K562 (cell line): Measurements from ENCODE around the gene ITPR2. TPM values are rescaled to one million over a fixed set of nuclear protein-coding genes. Genes with fewer than 3 reads are reported as not detected.

Experiments
- ATAC-seq: fragments of 200-7000 bp; cut with Tn5 transposase; 3 replicates; pipeline ENCODE4 v1.9.1; 2020; ENCODE audit warnings: moderate library complexity
- BruUV-seq: library from RNA; stranded (reverse); fragments of 400-500 nt; replicated peaks from 2 replicates; lab custom pipeline; 2021; lab: Mats Ljungman, UMichigan
- CTCF ChIA-PET: fragments of 300-600 bp; formaldehyde crosslinking; extraction: SDS; loops from one replicate; lab custom pipeline; 2021; ENCODE audit warnings: low intra/inter-chr PET ratio; lab: Yijun Ruan, JAX
- POLR2A ChIA-PET: fragments of 300-600, 350-650 bp; sonication (Branson Sonifier 250); formaldehyde crosslinking; extraction: SDS; loops from one replicate; lab custom pipeline; 2021; ENCODE audit warnings: antibody characterized with exemption, inconsistent platforms; lab: Yijun Ruan, JAX
- DNase-seq, 4 experiments: peaks; one replicate each; pipeline versions ENCODE4 v3.0.0 to v3.0.0-alpha.2; 2011 to 2018; ENCODE audit warnings: low spot score in 3 of 4, mixed read lengths in 3 of 4; ENCODE audit errors: extremely low read depth in 1 of 4
- FAIRE-seq: peaks from 2 replicates; lab custom pipeline; 2011; peaks lifted over from hg19 to GRCh38; lab: Jason Lieb, UNC
- H2AFZ ChIP-seq: 2 replicates; pipeline ENCODE4 v1.6.0; 2011; ENCODE audit warnings: low read depth, low read length, control low read depth, inconsistent platforms
- H3K27ac ChIP-seq: fragments of 200-600 bp; 3 replicates; pipeline ENCODE4 v1.8.0; 2011; ENCODE audit warnings: low read depth, mild to moderate bottlenecking, control low read depth, inconsistent platforms, low read length, moderate library complexity, mixed read lengths; ENCODE audit errors: extremely low read depth
- H3K27me3 ChIP-seq, 2 experiments: fragments of 300-600 bp in 1 of 2; 2 replicates in 1 of 2; 3 replicates in 1 of 2; pipeline versions ENCODE4 v1.6.0 to v1.8.0; 2011; ENCODE audit warnings: inconsistent platforms in 2 of 2, low read length in 2 of 2, mild to moderate bottlenecking in 1 of 2, mixed read lengths in 1 of 2, moderate library complexity in 1 of 2; ENCODE audit not compliant: control insufficient read depth in 2 of 2, insufficient read depth in 2 of 2
- H3K36me3 ChIP-seq: fragments of 300-600 bp; 3 replicates; pipeline ENCODE4 v1.8.0; 2011; ENCODE audit warnings: mild to moderate bottlenecking, low read length, inconsistent platforms; ENCODE audit not compliant: control insufficient read depth, insufficient read depth
- H3K4me1 ChIP-seq, 2 experiments: fragments of 200-600 bp in 1 of 2; replicated peaks in 1 of 2; 2 replicates in 1 of 2; 3 replicates in 1 of 2; pipeline versions ENCODE4 v1.5.1 to v1.8.0; 2011; ENCODE audit warnings: inconsistent platforms in 2 of 2, low read length in 2 of 2, mild to moderate bottlenecking in 1 of 2, mixed read lengths in 1 of 2, moderate library complexity in 1 of 2; ENCODE audit not compliant: control insufficient read depth in 2 of 2, insufficient read depth in 2 of 2
- H3K4me2 ChIP-seq: 2 replicates; pipeline ENCODE4 v1.6.1; 2011; ENCODE audit warnings: low read length, control low read depth, inconsistent platforms, mixed read lengths; ENCODE audit not compliant: insufficient read depth
- H3K4me3 ChIP-seq: fragments of 200-600 bp; sonication (generic), shearing (Covaris generic); 2 replicates; pipeline ENCODE4 v1.5.1; 2016; ENCODE audit warnings: control low read depth, inconsistent platforms
- H3K79me2 ChIP-seq: fragments of 200-600 bp; 3 replicates; pipeline ENCODE4 v1.8.0; 2011; ENCODE audit warnings: low read length, inconsistent platforms; ENCODE audit not compliant: control insufficient read depth, insufficient read depth
- H3K9ac ChIP-seq, 2 experiments: 2 replicates each; pipeline versions ENCODE4 v1.6.0 to v1.6.1; 2011; ENCODE audit warnings: low read depth in 2 of 2, low read length in 2 of 2, control low read depth in 1 of 2, inconsistent platforms in 1 of 2, mild to moderate bottlenecking in 1 of 2, mixed read lengths in 1 of 2; ENCODE audit not compliant: insufficient read depth in 1 of 2
- H3K9me1 ChIP-seq: one replicate; pipeline ENCODE4 v1.6.0; 2011; ENCODE audit warnings: inconsistent platforms, mild to moderate bottlenecking, low read length, moderate library complexity; ENCODE audit not compliant: control insufficient read depth, insufficient read depth
- H3K9me3 ChIP-seq: replicated peaks from 2 replicates; pipeline ENCODE4 v1.5.1; 2011; ENCODE audit warnings: low read depth, low read length, inconsistent platforms; ENCODE audit not compliant: control insufficient read depth, insufficient read depth
- H4K20me1 ChIP-seq: replicated peaks from 2 replicates; pipeline ENCODE4 v1.6.1; 2011; ENCODE audit warnings: low read length, inconsistent platforms, mixed read lengths; ENCODE audit not compliant: control insufficient read depth, insufficient read depth
- BACH1 ChIP-seq: fragments of 200-800 bp; sonication (Bioruptor generic); IDR thresholded peaks from 2 replicates; pipeline ENCODE4 v1.6.1; 2016; ENCODE audit warnings: missing genetic modification characterization, missing compliant biosample characterization
- CREB1 ChIP-seq, 2 experiments: sonication (generic) in 1 of 2; formaldehyde crosslinking in 1 of 2; IDR thresholded peaks; 2 replicates each; pipeline versions ENCODE4 v1.6.1 to v1.8.0; 2012 to 2022; ENCODE audit warnings: inconsistent platforms in 1 of 2, mild to moderate bottlenecking in 1 of 2, missing genetic modification reagents in 1 of 2, moderate library complexity in 1 of 2
- DLX4 ChIP-seq: fragments of 250-450 bp; sonication (Bioruptor Pico); IDR thresholded peaks from 2 replicates; pipeline ENCODE4 v1.6.1; 2021; ENCODE audit warnings: mild to moderate bottlenecking
- IFI16 ChIP-seq: fragments of 250-450 bp; sonication (Bioruptor Pico); IDR thresholded peaks from 2 replicates; pipeline ENCODE4 v2.1.2; 2022; ENCODE audit warnings: mild to moderate bottlenecking, inconsistent platforms
- KAT2B ChIP-seq: IDR thresholded peaks from one replicate; pipeline ENCODE4 v1.6.1; 2012; ENCODE audit warnings: low read depth, mild to moderate bottlenecking, control low read depth, inconsistent platforms, low read length, moderate library complexity
- MCM2 ChIP-seq: fragments of 450-650 bp; IDR thresholded peaks from 2 replicates; pipeline ENCODE4 v1.6.1; 2017; ENCODE audit warnings: low read depth, mild to moderate bottlenecking
- NFXL1 ChIP-seq: fragments of 450-650 bp; formaldehyde crosslinking; IDR thresholded peaks from 2 replicates; pipeline ENCODE4 v1.4.0; 2021; ENCODE audit warnings: mild to moderate bottlenecking
- NRF1 ChIP-seq, 2 experiments: fragments of 450-650 bp; IDR thresholded peaks in 1 of 2; conservative IDR thresholded peaks in 1 of 2; 2 replicates each; pipeline ENCODE4 v1.6.1; 2014; ENCODE audit warnings: mild to moderate bottlenecking in 2 of 2
- PHB2 ChIP-seq: fragments of 450-650 bp; IDR thresholded peaks from 2 replicates; pipeline ENCODE4 v1.6.1; 2017; ENCODE audit warnings: low read depth
- POU5F1 ChIP-seq: fragments of 150-350 bp; IDR thresholded peaks from 2 replicates; pipeline ENCODE4 v1.6.1; 2014; ENCODE audit warnings: borderline replicate concordance, low read length, low read depth, mild to moderate bottlenecking; ENCODE audit not compliant: partially characterized antibody
- TARDBP ChIP-seq: fragments of 450-650 bp; IDR thresholded peaks from 2 replicates; pipeline ENCODE4 v1.6.1; 2016
- ZBTB1 ChIP-seq: sonication (generic); formaldehyde crosslinking; IDR thresholded peaks from 2 replicates; pipeline ENCODE4 v1.8.1; 2023; ENCODE audit warnings: missing genetic modification reagents, low read depth, mild to moderate bottlenecking, borderline replicate concordance
- ZBTB17 ChIP-seq: fragments of 450-650 bp; formaldehyde crosslinking; IDR thresholded peaks from 2 replicates; pipeline ENCODE4 v1.4.0; 2020; ENCODE audit warnings: mild to moderate bottlenecking
- ZC3H8 ChIP-seq: fragments of 450-650 bp; IDR thresholded peaks from 2 replicates; pipeline ENCODE4 v1.6.1; 2017
- ZNF184 ChIP-seq: sonication (generic); formaldehyde crosslinking; IDR thresholded peaks from 2 replicates; pipeline ENCODE4 v1.5.0; 2020; ENCODE audit warnings: missing genetic modification reagents
- ZNF75A ChIP-seq: fragments of 450-650 bp; formaldehyde crosslinking; IDR thresholded peaks from 2 replicates; pipeline ENCODE4 v1.4.0; 2020; ENCODE audit warnings: mild to moderate bottlenecking
- WGBS: fragments of 100-300 bp; shearing (Covaris generic); methylation state at CpG from one replicate; pipeline ENCODE4 v1.1.6; 2016; ENCODE audit warnings: low coverage, mixed read lengths; ENCODE audit not compliant: insufficient coverage; ENCODE audit errors: missing lambda C conversion rate; 5-methylcytosine and 5-hydroxymethylcytosine counted together
- in situ Hi-C: fragments of 300-500 bp; cut with MboI; formaldehyde crosslinking; loops from 4 replicates; pipeline ENCODE4 v1.15.0; 2018; ENCODE audit warnings: inconsistent platforms, mixed read lengths
- intact Hi-C: fragments of 100-400 bp; cut with micrococcal nuclease; formaldehyde crosslinking; loops from 2 replicates; pipeline ENCODE4 v1.14.2; 2022
- polyA plus RNA-seq, 8 experiments: library from polyadenylated mRNA; depleted of rRNA in 4 of 8; stranded (reverse) in 5 of 8; unstranded in 3 of 8; fragments of >200 nt; fragmentation: Nextera tagmentation in 2 of 8; fragmentation: Illumina TruSeq in 1 of 8; extraction: Ambion mirVana in 2 of 8; extraction: Trizol in 1 of 8; gene quantifications; 2 replicates each; pipeline versions ENCODE4 v1.2.1 to v1.2.3, GENCODE V29; 2011 to 2014; ENCODE audit warnings: inconsistent platforms in 1 of 8, missing spikeins in 1 of 8
- total RNA-seq, 7 experiments: library from RNA; depleted of rRNA in 6 of 7; stranded (reverse); fragments of >200 nt in 6 of 7; fragmentation: Illumina TruSeq in 2 of 7; extraction: Trizol in 2 of 7; gene quantifications; 2 replicates each; pipeline versions ENCODE4 v1.2.1 to v1.2.3, GENCODE V29; 2011 to 2021; ENCODE audit warnings: low replicate concordance in 1 of 7
- TF ChIP-seq, protein P1 (sequence below): fragments of 450-650 bp; conservative IDR thresholded peaks from 2 replicates; pipeline ENCODE4 v1.6.1; 2016; ENCODE audit warnings: missing genetic modification characterization, low read depth, mild to moderate bottlenecking, missing compliant biosample characterization, moderate library complexity
- TF ChIP-seq, protein P2 (sequence below): fragments of 450-650 bp; IDR thresholded peaks from 2 replicates; pipeline ENCODE4 v1.6.1; 2016; ENCODE audit warnings: antibody characterized with exemption

Gene ITPR2
- total and polyA plus RNA-seq, 9 of the 15 experiments (the other 6 are each of a cell fraction or from before 2014, with no cell fraction given): 0.21 to 3.3 (median 0.95) TPM

DNA sequence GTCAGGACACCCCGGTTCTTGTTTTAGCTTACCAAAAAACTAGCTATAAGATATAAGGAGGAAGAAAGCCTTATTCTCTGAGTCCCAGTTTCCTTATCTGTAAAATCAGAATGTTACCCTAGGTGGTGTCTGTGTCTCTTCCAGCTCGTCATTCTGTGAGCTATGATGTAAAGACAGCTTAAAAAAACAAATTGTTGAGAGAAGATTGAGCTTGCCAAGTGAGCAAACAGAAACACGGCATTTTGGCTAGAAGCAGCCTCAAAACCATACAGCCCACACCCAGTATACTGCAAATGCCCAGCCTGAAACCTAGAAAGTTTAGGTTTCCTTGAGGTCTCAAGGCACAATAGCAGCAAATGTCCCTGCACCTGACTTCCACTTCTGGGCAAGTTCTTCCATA is 486.3 kb downstream of the ITPR2 start (continued):
- no peak for TF ChIP-seq ZBTB17
- TF ChIP-seq TARDBP: no peak
- no peak for TF ChIP-seq ZC3H8
- TF ChIP-seq, all 486 proteins: peak for 0

DNA sequence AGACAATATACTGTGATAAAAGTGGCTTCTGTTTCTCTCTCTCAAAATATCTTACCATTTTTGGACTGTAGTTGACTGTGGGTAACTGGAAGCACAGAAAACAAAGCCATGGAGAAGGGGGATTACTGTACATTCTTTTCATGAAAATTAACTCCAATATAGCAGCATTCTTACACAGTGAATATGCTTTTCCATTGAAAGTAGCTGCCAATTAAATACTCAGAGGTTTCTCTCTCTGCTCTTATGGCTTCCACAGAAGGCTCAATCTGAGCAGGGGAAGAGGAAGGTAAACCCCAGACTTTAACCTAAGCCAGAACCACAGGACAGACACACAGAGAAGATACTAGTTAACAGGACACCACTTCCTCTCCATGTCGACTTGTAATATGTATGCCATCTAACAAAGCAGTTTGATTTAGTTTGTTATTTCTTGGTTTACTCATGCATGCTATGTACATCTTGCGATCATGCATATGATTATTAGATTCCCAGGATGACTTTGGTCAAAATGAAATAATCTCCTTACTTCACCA is 487.5 kb downstream of the ITPR2 start:
- FAIRE-seq (no peak), ATAC-seq (no peak), DNase-seq (no peak)
- Histone ChIP-seq H3K4me3 (no peak overlapping the region), H3K79me2 (no peaks in the 10 kb centered on the region), H3K9ac (no peak overlapping the region), H4K20me1 (no peaks in the 10 kb centered on the region; the same call in 1 of the 2 replicates), H3K36me3 (no peaks in the 10 kb centered on the region), H3K4me1 (no peaks in the 10 kb centered on the region), H2AFZ (no peak overlapping the region), H3K9me1 (no peaks in the 10 kb centered on the region), H3K4me2 (no peak overlapping the region), H3K9me3 (no peaks in the 10 kb centered on the region), H3K27me3 (peaks cover 0 to 3% of the 10 kb centered on the region in 2 experiments; a peak in 2 of 5 replicates), H3K27ac (no peak overlapping the region)
- no peak for TF ChIP-seq ZNF184 (CRISPR knock-in tag)
- TF ChIP-seq BACH1 (tag): no peak
- TF ChIP-seq DLX4 (CRISPR knock-in tag): no peak
- no peak for TF ChIP-seq MCM2
- TF ChIP-seq IFI16 (CRISPR knock-in tag): no peak
- no peak for TF ChIP-seq NRF1 (conservative IDR thresholded peaks at IDR 0.05 in 1 of 2, IDR thresholded peaks at IDR 0.05 in 1 of 2)
- no peak for TF ChIP-seq NFXL1 (CRISPR knock-in tag)
- TF ChIP-seq, protein P1, sequence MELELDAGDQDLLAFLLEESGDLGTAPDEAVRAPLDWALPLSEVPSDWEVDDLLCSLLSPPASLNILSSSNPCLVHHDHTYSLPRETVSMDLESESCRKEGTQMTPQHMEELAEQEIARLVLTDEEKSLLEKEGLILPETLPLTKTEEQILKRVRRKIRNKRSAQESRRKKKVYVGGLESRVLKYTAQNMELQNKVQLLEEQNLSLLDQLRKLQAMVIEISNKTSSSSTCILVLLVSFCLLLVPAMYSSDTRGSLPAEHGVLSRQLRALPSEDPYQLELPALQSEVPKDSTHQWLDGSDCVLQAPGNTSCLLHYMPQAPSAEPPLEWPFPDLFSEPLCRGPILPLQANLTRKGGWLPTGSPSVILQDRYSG (tag): no peak
- no peak for TF ChIP-seq ZBTB1
- TF ChIP-seq, protein P2, sequence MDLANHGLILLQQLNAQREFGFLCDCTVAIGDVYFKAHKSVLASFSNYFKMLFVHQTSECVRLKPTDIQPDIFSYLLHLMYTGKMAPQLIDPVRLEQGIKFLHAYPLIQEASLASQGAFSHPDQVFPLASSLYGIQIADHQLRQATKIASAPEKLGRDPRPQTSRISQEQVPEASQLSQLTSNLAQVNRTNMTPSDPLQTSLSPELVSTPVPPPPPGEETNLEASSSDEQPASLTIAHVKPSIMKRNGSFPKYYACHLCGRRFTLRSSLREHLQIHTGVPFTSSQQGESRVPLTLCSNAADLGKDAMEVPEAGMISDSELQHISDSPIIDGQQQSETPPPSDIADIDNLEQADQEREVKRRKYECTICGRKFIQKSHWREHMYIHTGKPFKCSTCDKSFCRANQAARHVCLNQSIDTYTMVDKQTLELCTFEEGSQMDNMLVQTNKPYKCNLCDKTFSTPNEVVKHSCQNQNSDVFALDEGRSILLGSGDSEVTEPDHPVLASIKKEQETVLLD: no peak
- no peak for TF ChIP-seq CREB1 (IDR thresholded peaks at IDR 0.05)
- TF ChIP-seq CREB1 (CRISPR knock-in tag; IDR thresholded peaks at IDR 0.05): no peak
- no peak for TF ChIP-seq POU5F1
- TF ChIP-seq KAT2B: no peak
- no peak for TF ChIP-seq ZNF75A (CRISPR knock-in tag)
- TF ChIP-seq PHB2: no peak
- ChIA-PET CTCF (no interaction called here), POLR2A (no interaction called here)
- intact Hi-C loops: no loop called here
- in situ Hi-C loops: no loop called here
- WGBS: 0% methylated on average over 2 of the region's 2 CpGs
- no TSS peak for BruUV-seq
